BLaER1 treated with 17β-estradiol and CSF1 and Interleukin-3, amounts not matched to agents 10 nM and 100 nM (cell line): ENCODE measurements around the gene APBA3.

ENCODE experiments used
- H3K27ac ChIP-seq, 11 experiments: shearing (Covaris generic); formaldehyde crosslinking; 2 replicates each; pipeline ENCODE4 v1.8.1; 2022
- H3K27me3 ChIP-seq, 11 experiments: shearing (Covaris generic); formaldehyde crosslinking; 2 replicates each; pipeline ENCODE4 v1.8.1; 2022
- H3K36me3 ChIP-seq, 11 experiments: shearing (Covaris generic); formaldehyde crosslinking; 2 replicates each; pipeline ENCODE4 v1.8.1; 2022
- H3K4me1 ChIP-seq, 10 experiments: shearing (Covaris generic); formaldehyde crosslinking; 2 replicates each; pipeline ENCODE4 v1.8.1; 2022
- H3K4me2 ChIP-seq, 11 experiments: shearing (Covaris generic); formaldehyde crosslinking; 2 replicates each; pipeline ENCODE4 v1.8.1; 2022
- H3K4me3 ChIP-seq, 10 experiments: shearing (Covaris generic); formaldehyde crosslinking; 2 replicates each; pipeline ENCODE4 v1.8.1; 2022
- H3K9ac ChIP-seq, 11 experiments: shearing (Covaris generic); formaldehyde crosslinking; 2 replicates each; pipeline ENCODE4 v1.8.1; 2022
- H3K9me3 ChIP-seq, 11 experiments: shearing (Covaris generic); formaldehyde crosslinking; replicated peaks in 1 of 11; 2 replicates each; pipeline ENCODE4 v1.8.1; 2022
- H4K20me1 ChIP-seq, 11 experiments: shearing (Covaris generic); formaldehyde crosslinking; 2 replicates each; pipeline ENCODE4 v1.8.1; 2022
- Cebpa-rat ChIP-seq, 11 experiments: shearing (Covaris generic); IDR thresholded peaks; 2 replicates each; pipeline ENCODE4 v1.8.1; 2022

The APBA3 gene

DNA sequence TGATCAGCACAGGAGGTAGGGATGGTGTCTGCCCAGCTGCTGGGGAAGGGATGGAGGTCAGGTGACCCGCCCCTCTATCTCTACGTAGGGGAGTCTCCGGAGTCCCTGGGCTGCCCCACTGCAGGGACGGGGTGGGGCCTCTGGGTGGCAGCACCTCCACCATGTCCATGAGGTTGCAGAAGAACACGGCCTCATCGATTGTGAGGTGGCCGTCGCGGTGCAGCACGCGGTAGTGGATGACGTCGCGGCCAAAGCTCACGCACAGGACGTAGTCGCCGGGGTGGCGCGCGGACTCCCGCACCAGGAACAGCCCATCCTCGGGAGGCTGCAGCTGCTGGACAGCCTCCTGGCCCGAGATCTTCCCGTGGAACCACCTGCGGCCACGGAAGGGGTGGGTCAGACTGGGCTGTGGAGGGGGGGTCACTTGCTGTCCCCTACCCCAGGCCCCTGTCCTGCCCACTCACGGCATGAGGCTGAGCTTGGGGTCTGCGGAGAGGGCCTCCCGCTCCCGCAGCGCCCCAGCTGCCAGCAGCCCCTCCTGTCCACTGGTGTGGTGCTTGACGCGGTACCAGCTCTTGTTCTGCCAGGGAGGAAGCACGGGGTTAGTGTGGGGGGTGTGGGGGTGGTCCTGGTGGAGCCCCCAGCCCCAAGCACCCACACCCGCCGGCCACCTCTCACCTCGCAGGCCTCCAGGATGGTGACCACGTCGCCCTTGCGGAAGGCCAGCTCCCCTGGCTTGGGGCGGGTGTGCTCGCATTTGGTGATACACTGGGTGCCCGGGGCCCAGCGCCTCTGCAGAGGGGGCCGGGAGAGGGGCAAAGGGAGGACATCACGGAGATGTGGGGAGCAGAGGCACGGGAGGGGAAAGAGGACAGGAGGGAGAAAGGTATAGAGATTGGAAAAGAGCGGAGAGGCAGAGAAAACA lies 22.4 kb upstream of the APBA3 start:
- Histone ChIP-seq H3K9me3 (peaks cover 22 to 35% (median 25%) of the 10 kb centered on the region in 11 experiments), H3K4me3 (peak overlapping the region in 2 of 10 experiments; percentile 40 to 41; a peak in 1 of 20 replicates), H4K20me1 (no peaks in the 10 kb centered on the region), H3K4me2 (peak overlapping the region in 6 of 11 experiments; percentile 46 to 91 (median 80); a peak in 8 of 22 replicates), H3K9ac (no peak overlapping the region; a peak in 1 of 22 replicates), H3K4me1 (peaks cover 0 to 21% (median 14%) of the 10 kb centered on the region in 10 experiments; a peak in 17 of 20 replicates), H3K27ac (no peak overlapping the region), H3K27me3 (peaks cover 18 to 46% (median 39%) of the 10 kb centered on the region in 11 experiments), H3K36me3 (no peaks in the 10 kb centered on the region)
- no peak for TF ChIP-seq Cebpa-rat (IDR thresholded peaks at IDR 0.05)

DNA sequence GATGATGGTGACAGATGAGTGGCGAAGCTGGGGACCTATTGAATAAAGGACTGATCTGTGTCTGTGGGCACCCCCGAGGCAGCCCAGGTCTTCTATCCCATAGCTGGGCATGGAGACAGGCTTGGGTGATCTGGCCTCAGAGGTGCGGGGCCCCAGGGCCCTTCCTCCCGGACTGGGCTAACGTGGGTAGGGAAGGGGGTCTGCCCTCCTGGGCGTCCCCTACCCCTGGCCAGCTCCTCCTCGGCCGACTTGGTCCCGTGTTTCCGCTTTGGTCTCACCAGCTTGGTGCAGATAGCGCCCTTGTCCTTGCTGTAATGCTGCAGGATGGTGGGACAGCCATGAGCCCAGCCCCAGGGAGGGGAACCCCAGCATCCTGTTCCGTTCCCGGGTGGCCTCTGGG lies 21.4 kb upstream of the APBA3 start:
- peaks cover 0 to 21% (median 14%) of the 10 kb centered on the region in 10 experiments; a peak in 17 of 20 replicates for H3K4me1 ChIP-seq
- H3K27me3 ChIP-seq: peaks cover 18 to 46% (median 39%) of the 10 kb centered on the region in 11 experiments
- peaks cover 23 to 45% (median 29%) of the 10 kb centered on the region in 11 experiments for H3K9me3 ChIP-seq
- no peak overlapping the region for H3K27ac ChIP-seq
- no peak overlapping the region for H3K9ac ChIP-seq
- H4K20me1 ChIP-seq: no peaks in the 10 kb centered on the region
- TF ChIP-seq Cebpa-rat (IDR thresholded peaks at IDR 0.05): no peak
- H3K4me3 ChIP-seq: no peak overlapping the region
- H3K4me2 ChIP-seq: no peak overlapping the region
- H3K36me3 ChIP-seq: no peaks in the 10 kb centered on the region

DNA sequence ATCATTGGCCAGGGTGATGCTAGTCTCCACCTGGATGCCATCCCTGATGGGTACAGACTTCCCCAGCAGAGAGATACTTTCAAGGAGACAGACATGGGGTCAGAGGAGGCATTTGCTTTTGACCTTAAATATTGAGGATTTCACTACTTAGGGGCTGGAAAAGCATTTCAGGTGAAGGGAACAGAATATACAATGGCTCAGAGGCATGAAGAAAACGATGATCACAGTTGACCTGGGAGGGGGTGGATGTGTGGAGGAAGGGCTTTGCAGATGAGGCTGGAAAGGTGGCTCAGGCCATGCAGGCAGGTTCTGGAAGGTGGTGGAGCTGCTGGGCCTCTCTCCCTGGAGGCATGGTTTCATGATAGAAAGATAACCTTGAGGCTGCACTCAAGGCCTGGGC lies 20.8 kb upstream of the APBA3 start:
- Histone ChIP-seq H3K4me1 (peaks cover 0 to 21% (median 14%) of the 10 kb centered on the region in 10 experiments; a peak in 17 of 20 replicates), H3K9me3 (peaks cover 23 to 51% (median 31%) of the 10 kb centered on the region in 11 experiments), H3K4me3 (0 out of 20 replicates have a peak overlapping the region, but pooled peaks of 1 of the 10 experiments have one; percentile 24), H3K9ac (no peak overlapping the region), H3K27ac (no peak overlapping the region), H4K20me1 (no peaks in the 10 kb centered on the region), H3K27me3 (peaks cover 18 to 45% (median 39%) of the 10 kb centered on the region in 11 experiments), H3K36me3 (no peaks in the 10 kb centered on the region), H3K4me2 (no peak overlapping the region)
- no peak for TF ChIP-seq Cebpa-rat (IDR thresholded peaks at IDR 0.05)

DNA sequence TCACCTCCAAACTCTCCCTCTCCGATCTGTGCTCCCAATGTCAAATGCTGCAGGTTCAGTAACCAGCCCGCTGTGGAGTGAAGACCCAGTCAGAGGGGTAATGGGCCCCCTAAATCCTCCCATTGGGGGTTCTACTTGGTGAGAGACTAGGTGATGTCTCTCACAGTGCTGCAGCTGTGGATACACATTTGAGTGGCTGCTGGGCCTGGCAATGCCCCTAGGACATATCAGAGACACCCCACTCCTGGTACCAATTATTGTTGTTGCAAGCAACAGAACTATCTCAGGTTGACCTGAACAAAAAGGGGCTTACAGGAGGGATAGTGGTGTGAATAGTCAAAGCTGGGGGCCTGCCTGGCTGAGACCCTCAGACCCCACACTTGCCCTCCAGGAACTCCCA lies 20.1 kb upstream of the APBA3 start:
- Histone ChIP-seq H3K4me3 (no peak overlapping the region), H3K4me2 (no peak overlapping the region), H3K9me3 (peaks cover 23 to 55% (median 31%) of the 10 kb centered on the region in 11 experiments), H3K27me3 (peaks cover 12 to 38% (median 31%) of the 10 kb centered on the region in 11 experiments), H3K9ac (no peak overlapping the region), H3K36me3 (no peaks in the 10 kb centered on the region), H4K20me1 (no peaks in the 10 kb centered on the region), H3K4me1 (peaks cover 0 to 21% (median 14%) of the 10 kb centered on the region in 10 experiments; a peak in 17 of 20 replicates), H3K27ac (no peak overlapping the region)
- TF ChIP-seq Cebpa-rat (IDR thresholded peaks at IDR 0.05): no peak

DNA sequence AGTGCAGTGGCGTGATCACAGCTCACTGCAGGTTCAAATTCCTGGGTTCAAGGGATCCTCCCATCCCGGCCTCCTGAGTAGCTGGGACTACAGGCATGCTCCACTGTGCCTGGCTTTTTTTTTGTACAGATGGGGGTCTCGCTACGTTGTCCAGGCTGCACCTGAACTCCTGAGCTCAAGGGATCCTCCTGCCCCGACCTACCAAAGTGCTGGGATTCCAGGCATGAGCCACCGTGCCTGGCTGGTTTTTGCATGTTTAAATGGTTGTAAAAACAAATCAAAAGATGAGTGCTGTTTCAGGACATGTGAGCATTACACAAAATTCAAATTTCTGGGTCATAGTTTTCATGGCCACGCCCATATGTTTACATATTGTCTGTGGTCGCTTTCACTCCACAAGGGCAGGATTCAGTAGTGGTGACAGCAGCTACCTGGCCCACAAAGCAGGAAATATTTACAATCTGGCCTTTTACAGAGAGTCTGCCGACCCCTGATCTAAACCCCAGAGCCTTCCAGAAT lies 19.4 kb upstream of the APBA3 start:
- peaks cover 0 to 18% (median 14%) of the 10 kb centered on the region in 10 experiments; a peak in 17 of 20 replicates for H3K4me1 ChIP-seq
- H3K36me3 ChIP-seq: no peaks in the 10 kb centered on the region
- H3K27ac ChIP-seq: no peak overlapping the region
- no peak overlapping the region for H3K4me2 ChIP-seq
- peaks cover 6 to 31% (median 24%) of the 10 kb centered on the region in 11 experiments for H3K27me3 ChIP-seq
- H4K20me1 ChIP-seq: no peaks in the 10 kb centered on the region
- H3K9ac ChIP-seq: no peak overlapping the region
- no peak overlapping the region for H3K4me3 ChIP-seq
- H3K9me3 ChIP-seq: peaks cover 23 to 55% (median 31%) of the 10 kb centered on the region in 11 experiments
- no peak for TF ChIP-seq Cebpa-rat (IDR thresholded peaks at IDR 0.05)

DNA sequence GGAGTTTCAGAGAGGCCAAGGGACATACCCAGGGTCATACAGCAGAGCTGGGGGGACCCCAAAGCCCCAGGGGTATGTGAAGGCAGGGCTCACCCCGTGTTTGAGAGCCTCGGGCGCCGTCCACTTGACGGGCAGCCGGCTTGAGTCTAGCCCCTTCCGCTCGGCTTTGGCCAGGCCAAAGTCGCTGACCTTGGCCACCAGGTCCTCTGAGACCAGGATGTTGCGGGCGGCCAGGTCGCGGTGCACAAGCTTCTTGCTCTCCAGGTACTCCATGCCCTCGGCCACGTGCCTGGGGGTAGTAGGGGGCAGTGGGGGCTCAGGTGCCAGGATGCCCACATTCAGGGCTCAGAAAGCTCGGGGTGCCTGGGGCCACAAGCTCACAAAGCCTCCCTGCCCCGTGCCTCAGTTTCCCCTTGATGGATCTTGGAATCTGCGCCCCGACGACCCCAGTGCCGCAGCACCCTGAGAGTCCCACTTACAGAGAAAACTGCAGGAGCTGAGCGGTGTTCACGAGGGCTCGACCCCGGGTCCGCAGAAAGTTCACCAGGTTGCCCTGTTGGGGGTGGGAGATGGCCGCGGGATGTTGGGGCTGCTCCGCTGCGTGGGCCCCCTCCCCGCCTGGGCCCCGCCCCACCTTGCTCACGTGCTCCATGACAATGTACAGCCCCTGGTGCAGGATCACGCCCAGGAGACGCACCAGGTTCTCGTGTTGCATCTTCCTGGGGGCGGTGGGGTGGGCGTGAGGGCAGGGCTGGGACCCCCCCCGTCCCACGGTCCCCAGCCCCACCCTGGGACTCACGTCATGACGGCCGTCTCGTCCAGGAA lies 17.6 kb upstream of the APBA3 start:
- H3K4me1 ChIP-seq: peaks cover 0 to 1% (median 0%) of the 10 kb centered on the region in 10 experiments; a peak in 1 of 20 replicates
- H3K36me3 ChIP-seq: no peaks in the 10 kb centered on the region
- H4K20me1 ChIP-seq: no peaks in the 10 kb centered on the region
- H3K9ac ChIP-seq: no peak overlapping the region
- TF ChIP-seq Cebpa-rat (IDR thresholded peaks at IDR 0.05): no peak
- H3K9me3 ChIP-seq: peaks cover 23 to 55% (median 31%) of the 10 kb centered on the region in 11 experiments
- H3K27ac ChIP-seq: no peak overlapping the region
- peaks cover 0 to 13% (median 7%) of the 10 kb centered on the region in 11 experiments; a peak in 19 of 22 replicates for H3K27me3 ChIP-seq
- no peak overlapping the region for H3K4me2 ChIP-seq
- no peak overlapping the region for H3K4me3 ChIP-seq

DNA sequence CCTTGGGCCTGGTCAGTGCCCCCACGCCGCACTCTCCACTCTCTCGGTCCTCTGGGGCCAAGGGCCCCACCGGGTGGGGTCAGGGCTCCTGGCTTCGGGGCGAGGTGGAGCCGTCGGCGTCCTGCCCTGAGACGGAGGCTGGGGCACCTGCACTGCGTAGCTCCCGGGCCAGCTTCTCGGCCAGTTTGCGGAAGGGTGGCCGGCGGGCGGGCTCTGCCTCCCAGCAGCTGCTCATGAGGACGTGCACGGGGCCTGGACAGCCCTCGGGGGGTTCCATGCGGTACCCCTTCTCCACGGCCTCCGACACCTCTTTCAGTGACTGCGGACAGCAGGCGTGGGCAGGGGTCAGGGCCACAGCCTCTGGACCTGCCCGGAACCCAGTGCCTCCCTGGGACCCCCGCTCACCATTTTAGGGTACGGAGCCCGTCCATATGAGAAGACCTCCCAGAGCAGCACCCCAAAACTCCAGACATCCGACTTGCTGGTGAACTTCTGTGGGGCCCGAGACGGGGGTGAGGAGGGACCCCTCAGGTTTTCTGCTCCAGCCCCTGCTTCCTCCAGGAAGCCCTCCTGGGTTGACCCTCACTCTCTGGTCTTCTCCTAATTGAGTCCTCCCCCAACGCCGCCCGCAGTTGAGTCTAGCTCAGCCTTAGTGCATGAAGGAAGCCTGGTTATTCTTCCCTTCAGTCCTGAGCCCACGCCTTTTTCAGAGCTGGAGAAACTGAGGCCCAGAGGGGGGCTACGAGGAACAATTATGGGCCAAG lies 16.8 kb upstream of the APBA3 start:
- no peak for TF ChIP-seq Cebpa-rat (IDR thresholded peaks at IDR 0.05)
- no peak overlapping the region for H3K4me2 ChIP-seq
- H4K20me1 ChIP-seq: no peaks in the 10 kb centered on the region
- peaks cover 0 to 5% (median 0%) of the 10 kb centered on the region in 11 experiments; a peak in 3 of 22 replicates for H3K27me3 ChIP-seq
- H3K4me3 ChIP-seq: no peak overlapping the region
- no peaks in the 10 kb centered on the region for H3K36me3 ChIP-seq
- no peak overlapping the region for H3K27ac ChIP-seq
- H3K4me1 ChIP-seq: no peaks in the 10 kb centered on the region
- no peak overlapping the region for H3K9ac ChIP-seq
- H3K9me3 ChIP-seq: peaks cover 23 to 55% (median 30%) of the 10 kb centered on the region in 11 experiments

DNA sequence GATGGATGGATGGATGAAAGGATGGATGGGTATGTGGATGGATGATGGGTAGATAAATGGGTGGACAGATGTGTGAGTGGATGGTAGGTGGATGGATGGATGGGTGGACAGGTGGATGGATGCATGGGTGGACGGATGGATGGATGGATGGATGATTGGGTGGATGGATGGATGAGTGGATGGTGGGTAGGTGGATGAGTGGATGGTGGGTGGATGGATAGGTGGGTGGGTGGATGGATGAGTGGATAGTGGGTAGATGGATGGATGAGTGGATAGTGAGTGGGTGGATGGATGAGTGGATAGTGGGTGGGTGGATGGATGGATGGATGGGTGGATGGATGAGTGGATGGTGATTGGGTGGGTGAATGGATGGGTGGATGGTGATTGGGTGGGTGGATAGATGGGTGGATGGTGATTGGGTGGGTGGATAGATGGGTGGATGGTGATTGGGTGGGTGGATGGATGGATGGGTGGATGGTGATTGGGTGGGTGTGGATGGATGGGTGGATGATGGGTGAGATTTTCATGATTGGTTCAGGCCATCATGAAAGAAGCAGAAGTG lies 15.1 kb upstream of the APBA3 start:
- H4K20me1 ChIP-seq: no peaks in the 10 kb centered on the region
- H3K9ac ChIP-seq: no peak overlapping the region
- no peak overlapping the region for H3K27ac ChIP-seq
- no peaks in the 10 kb centered on the region for H3K36me3 ChIP-seq
- no peaks in the 10 kb centered on the region for H3K4me1 ChIP-seq
- no peak for TF ChIP-seq Cebpa-rat (IDR thresholded peaks at IDR 0.05)
- no peak overlapping the region for H3K4me2 ChIP-seq
- H3K9me3 ChIP-seq: peaks cover 11 to 41% (median 17%) of the 10 kb centered on the region in 11 experiments
- H3K4me3 ChIP-seq: no peak overlapping the region
- no peaks in the 10 kb centered on the region for H3K27me3 ChIP-seq
